Measurements from ENCODE around the gene KCMF1. TPM values are rescaled to one million over a fixed set of nuclear protein-coding genes. Genes with fewer than 3 reads are reported as not detected.

KCMF1 gene
- polyA plus RNA-seq, 1 experiment = 121 TPM

- H3K9me3 ChIP-seq (ENCODE audit: control insufficient read depth, insufficient read depth, low read length) = peaks cover 3% of the 10 kb centered on the region; the same call in 1 of the 2 replicates
- no peak for DNase-seq (ENCODE audit: low read depth, low spot score)
- no peak overlapping the region for H3K4me3 ChIP-seq (ENCODE audit: low read depth, low read length)
- TF ChIP-seq CTCF (IDR thresholded peaks at IDR 0.05; ENCODE audit: low read depth, low read length) = no peak
- ChIA-PET CTCF (no interaction called here), POLR2A (no interaction called here)
- no peak overlapping the region for H3K27ac ChIP-seq (ENCODE audit: low read depth, low read length)
- H3K27me3 ChIP-seq (ENCODE audit: control insufficient read depth, insufficient read depth, low read length) = no peaks in the 10 kb centered on the region
These were observed 5.1 kb upstream of the KCMF1 start for GRCh38 chr2:84965827-84966226.

GRCh38 chr2:84966731-84967130 is 4.2 kb upstream of the KCMF1 start:
- Histone ChIP-seq H3K4me3 (ENCODE audit: low read depth, low read length) (no peak overlapping the region), H3K27me3 (ENCODE audit: control insufficient read depth, insufficient read depth, low read length) (no peaks in the 10 kb centered on the region), H3K9me3 (ENCODE audit: control insufficient read depth, insufficient read depth, low read length) (peaks cover 3% of the 10 kb centered on the region; the same call in 1 of the 2 replicates), H3K27ac (ENCODE audit: low read depth, low read length) (no peak overlapping the region)
- ChIA-PET CTCF (interaction anchor here (1.4 kb wide), 1 partner anchor 41 kb away, joined by 5 read pairs; no protein-coding TSS in a partner anchor), POLR2A (no interaction called here)
- no peak for DNase-seq (ENCODE audit: low read depth, low spot score)
- no peak for TF ChIP-seq CTCF (IDR thresholded peaks at IDR 0.05; ENCODE audit: low read depth, low read length)

- CTCF ChIA-PET = interaction anchor here (1.1 to 1.6 kb wide), 4 partner anchors 44 to 97 kb away, joined by 4 to 7 read pairs (median 4); no protein-coding TSS in a partner anchor
- peak overlapping the region; percentile 89 for H3K27ac ChIP-seq (ENCODE audit: low read depth, low read length)
- POLR2A ChIA-PET = interaction anchor here (0.6 to 1.7 kb wide), 4 partner anchors 9 to 63 kb away, joined by 3 to 11 read pairs (median 4); no protein-coding TSS in a partner anchor
- H3K27me3 ChIP-seq (ENCODE audit: control insufficient read depth, insufficient read depth, low read length) = no peaks in the 10 kb centered on the region
- H3K9me3 ChIP-seq (ENCODE audit: control insufficient read depth, insufficient read depth, low read length) = peaks cover 3% of the 10 kb centered on the region; the same call in 1 of the 2 replicates
- no peak for TF ChIP-seq CTCF (IDR thresholded peaks at IDR 0.05; ENCODE audit: low read depth, low read length)
- no peak for DNase-seq (ENCODE audit: low read depth, low spot score)
- H3K4me3 ChIP-seq (ENCODE audit: low read depth, low read length) = peak overlapping the region; percentile 74
These were observed 1.3 kb upstream of the KCMF1 start for GRCh38 chr2:84969511-84970209.

- no peak for DNase-seq (ENCODE audit: low read depth, low spot score)
- peaks cover 3% of the 10 kb centered on the region; the same call in 1 of the 2 replicates for H3K9me3 ChIP-seq (ENCODE audit: control insufficient read depth, insufficient read depth, low read length)
- ChIA-PET CTCF (interaction anchor here (0.5 to 1.6 kb wide), 4 partner anchors 44 to 96 kb away, joined by 4 to 7 read pairs (median 4); no protein-coding TSS in a partner anchor), POLR2A (interaction anchor here (0.8 to 1.9 kb wide), 6 partner anchors 11 to 64 kb away, joined by 3 to 11 read pairs (median 6); no protein-coding TSS in a partner anchor)
- no peaks in the 10 kb centered on the region for H3K27me3 ChIP-seq (ENCODE audit: control insufficient read depth, insufficient read depth, low read length)
- peak overlapping the region; percentile 89 for H3K27ac ChIP-seq (ENCODE audit: low read depth, low read length)
- no peak for TF ChIP-seq CTCF (IDR thresholded peaks at IDR 0.05; ENCODE audit: low read depth, low read length)
- H3K4me3 ChIP-seq (ENCODE audit: low read depth, low read length) = peak overlapping the region; percentile 74
These were observed 622 bp upstream of the KCMF1 start for GRCh38 chr2:84970210-84970867.

Data from AG04450 (cell line).